GM12878 (cell line): ENCODE data around the gene WWC2. TPM values are rescaled to one million over a fixed set of nuclear protein-coding genes. Genes with fewer than 3 reads are reported as not detected.

Source experiments
- ATAC-seq: fragments of 200-7000 bp; cut with Tn5 transposase; 3 replicates; pipeline ENCODE4 v1.9.1; 2020; ENCODE audit warnings: mild to moderate bottlenecking, moderate library complexity
- BruUV-seq: library from RNA; stranded (reverse); fragments of 400-500 nt; replicated peaks from 2 replicates; lab custom pipeline; 2021; lab: Mats Ljungman, UMichigan
- CTCF ChIA-PET: fragments of 300-600 bp; sonication (Branson Sonifier 250); formaldehyde crosslinking; extraction: SDS; loops from one replicate; lab custom pipeline; 2021; ENCODE audit warnings: inconsistent platforms; lab: Yijun Ruan, JAX
- POLR2A ChIA-PET: fragments of 350-600 bp; formaldehyde crosslinking; extraction: SDS; loops from one replicate; lab custom pipeline; 2021; ENCODE audit warnings: inconsistent platforms; lab: Charles Lee
- RAD21 ChIA-PET: fragments of 300-600 bp; sonication (Branson Sonifier 250); formaldehyde crosslinking; loops from one replicate; lab custom pipeline; 2023; ENCODE audit warnings: antibody characterized with exemption; ENCODE audit not compliant: unreplicated experiment; lab: Charles Lee
- SMC1A ChIA-PET: fragments of 300-600 bp; sonication (Branson Sonifier 250); formaldehyde crosslinking; loops from one replicate; lab custom pipeline; 2023; ENCODE audit not compliant: unreplicated experiment, uncharacterized antibody; lab: Charles Lee
- DNase-seq: peaks from one replicate; pipeline ENCODE4 v3.0.0-alpha.2; 2011; ENCODE audit warnings: low read depth, low spot score
- FAIRE-seq: peaks from 3 replicates; lab custom pipeline; 2011; peaks lifted over from hg19 to GRCh38; lab: Jason Lieb, UNC
- H2AFZ ChIP-seq: 2 replicates; pipeline ENCODE4 v1.6.0; 2011; ENCODE audit warnings: low read depth, low read length, control low read depth; ENCODE audit not compliant: control insufficient read depth
- H3K27ac ChIP-seq: 2 replicates; pipeline ENCODE4 v1.5.1; 2011; ENCODE audit warnings: control low read depth; ENCODE audit not compliant: control insufficient read depth, insufficient read depth
- H3K27me3 ChIP-seq, 2 experiments: replicated peaks in 1 of 2; 2 replicates each; pipeline versions ENCODE4 v1.6.0 to v1.6.1; 2011; ENCODE audit warnings: low read length in 1 of 2; ENCODE audit not compliant: control insufficient read depth in 2 of 2, insufficient read depth in 2 of 2
- H3K36me3 ChIP-seq, 2 experiments: 2 replicates each; pipeline ENCODE4 v1.5.1; 2011; ENCODE audit warnings: low read length in 1 of 2; ENCODE audit not compliant: control insufficient read depth in 2 of 2, insufficient read depth in 2 of 2
- H3K4me1 ChIP-seq: 2 replicates; pipeline ENCODE4 v1.6.1; 2011; ENCODE audit warnings: mild to moderate bottlenecking, low read length, moderate library complexity, mixed read lengths; ENCODE audit not compliant: control insufficient read depth, insufficient read depth
- H3K4me2 ChIP-seq: 2 replicates; pipeline ENCODE4 v1.6.0; 2011; ENCODE audit warnings: control low read depth; ENCODE audit not compliant: control insufficient read depth, insufficient read depth
- H3K4me3 ChIP-seq: fragments of 200-600 bp; sonication (generic); 2 replicates; pipeline ENCODE4 v1.5.1; 2016
- H3K79me2 ChIP-seq: 2 replicates; pipeline ENCODE4 v1.6.0; 2011; ENCODE audit warnings: low read length; ENCODE audit not compliant: control insufficient read depth, insufficient read depth
- H3K9ac ChIP-seq: 2 replicates; pipeline ENCODE4 v1.8.0; 2011; ENCODE audit warnings: low read length, control low read depth, mixed read lengths; ENCODE audit not compliant: control insufficient read depth, insufficient read depth
- H3K9me3 ChIP-seq: replicated peaks from 3 replicates; pipeline ENCODE4 v1.5.1; 2011; ENCODE audit warnings: mild to moderate bottlenecking, low read length; ENCODE audit not compliant: control insufficient read depth, insufficient read depth
- H4K20me1 ChIP-seq: 2 replicates; pipeline ENCODE4 v1.6.0; 2011; ENCODE audit not compliant: control insufficient read depth, insufficient read depth
- BMI1 ChIP-seq: fragments of 450-650 bp; IDR thresholded peaks from 2 replicates; pipeline ENCODE4 v1.6.1; 2016; ENCODE audit warnings: mild to moderate bottlenecking, moderate library complexity, borderline replicate concordance
- GABPA ChIP-seq: IDR thresholded peaks from 2 replicates; pipeline ENCODE4 v1.6.1; 2014; ENCODE audit warnings: antibody characterized with exemption, low read depth, mild to moderate bottlenecking, inconsistent platforms
- HDAC6 ChIP-seq: fragments of 200-600 bp; sonication (generic); IDR thresholded peaks from one replicate; pipeline ENCODE4 v1.8.0; 2017; ENCODE audit warnings: antibody characterized with exemption; ENCODE audit not compliant: unreplicated experiment
- IRF4 ChIP-seq: IDR thresholded peaks from 2 replicates; pipeline ENCODE4 v1.6.1; 2011; ENCODE audit warnings: low read depth, low read length
- PML ChIP-seq: IDR thresholded peaks from 2 replicates; pipeline ENCODE4 v1.6.1; 2012; ENCODE audit warnings: low read length, inconsistent platforms
- POLR2A ChIP-seq: IDR thresholded peaks from 2 replicates; pipeline ENCODE4 v1.6.1; 2011; ENCODE audit warnings: low read depth, mild to moderate bottlenecking, low read length
- SIX5 ChIP-seq: IDR thresholded peaks from 2 replicates; pipeline ENCODE4 v1.6.1; 2011; ENCODE audit warnings: mild to moderate bottlenecking, low read depth, low read length, moderate library complexity; ENCODE audit not compliant: severe bottlenecking
- SPI1 ChIP-seq: IDR thresholded peaks from 2 replicates; pipeline ENCODE4 v1.6.1; 2011; ENCODE audit warnings: low read depth, mild to moderate bottlenecking, low read length, moderate library complexity, borderline replicate concordance; ENCODE audit not compliant: insufficient read depth
- SRF ChIP-seq, 2 experiments: IDR thresholded peaks; 2 replicates each; pipeline ENCODE4 v1.6.1; 2011; ENCODE audit warnings: low read depth in 2 of 2, low read length in 2 of 2, mild to moderate bottlenecking in 1 of 2, moderate library complexity in 1 of 2
- TCF12 ChIP-seq: IDR thresholded peaks from 2 replicates; pipeline ENCODE4 v1.6.1; 2011; ENCODE audit warnings: low read depth, mild to moderate bottlenecking, low read length
- ZNF384 ChIP-seq: IDR thresholded peaks from 2 replicates; pipeline ENCODE4 v1.6.1; 2012; ENCODE audit warnings: low read depth, mild to moderate bottlenecking, low read length, improper control_type of control experiment, borderline replicate concordance
- WGBS: methylation state at CpG from one replicate; pipeline ENCODE4 v1.1.6; 2016; ENCODE audit warnings: low lambda C conversion rate; ENCODE audit not compliant: insufficient replicate concordance, insufficient coverage; ENCODE audit errors: missing lambda C conversion rate; 5-methylcytosine and 5-hydroxymethylcytosine counted together
- in situ Hi-C: fragments of 300-500 bp; cut with MboI; formaldehyde crosslinking; loops from 9 replicates; pipeline ENCODE4 v1.14.3; 2018; ENCODE audit warnings: mixed read lengths
- intact Hi-C: fragments of 100-400 bp; cut with micrococcal nuclease; formaldehyde crosslinking; loops from one replicate; pipeline ENCODE4 v1.14.2; 2022; ENCODE audit not compliant: unreplicated experiment
- polyA plus RNA-seq, 11 experiments: library from polyadenylated mRNA; depleted of rRNA in 4 of 11; unstranded in 6 of 11; stranded (reverse) in 5 of 11; fragments of >200 nt; fragmentation: Nextera tagmentation in 4 of 11; fragmentation: Illumina TruSeq in 1 of 11; extraction: Ambion mirVana in 4 of 11; extraction: Trizol in 1 of 11; gene quantifications; 1 replicate in 1 of 11; 2 replicates in 10 of 11; pipeline versions ENCODE4 v1.2.1 to v1.2.3, GENCODE V29; 2011 to 2016; ENCODE audit warnings: inconsistent platforms in 2 of 11, missing spikeins in 2 of 11, low read depth in 1 of 11
- total RNA-seq, 4 experiments: library from RNA; depleted of rRNA in 3 of 4; stranded (reverse); fragments of >200 nt in 3 of 4; fragmentation: Illumina TruSeq in 1 of 4; extraction: Trizol in 1 of 4; gene quantifications; 2 replicates each; pipeline versions ENCODE4 v1.2.1 to v1.2.3, GENCODE V29; 2013 to 2021
- TF ChIP-seq, protein P1 (sequence below): fragments of 150-350 bp; IDR thresholded peaks from 2 replicates; pipeline ENCODE4 v1.6.1; 2016; ENCODE audit warnings: low read depth, low read length
- TF ChIP-seq, protein P2 (sequence below): fragments of 450-650 bp; IDR thresholded peaks from 2 replicates; pipeline ENCODE4 v1.6.1; 2017; ENCODE audit warnings: antibody characterized with exemption, mild to moderate bottlenecking, moderate library complexity
- TF ChIP-seq, protein P3 (sequence below), 3 experiments: IDR thresholded peaks in 2 of 3; conservative IDR thresholded peaks in 1 of 3; 2 replicates each; pipeline ENCODE4 v1.5.1; 2011; ENCODE audit warnings: low read depth in 3 of 3, low read length in 3 of 3, mild to moderate bottlenecking in 3 of 3, control low read depth in 2 of 3, moderate library complexity in 2 of 3, inconsistent platforms in 1 of 3, mixed read lengths in 1 of 3; ENCODE audit not compliant: control insufficient read depth in 2 of 3, insufficient read depth in 1 of 3; ENCODE audit errors: extremely low read depth in 1 of 3
- TF ChIP-seq, protein P4 (sequence below): IDR thresholded peaks from 2 replicates; pipeline ENCODE4 v1.6.1; 2011; ENCODE audit warnings: borderline replicate concordance, low read depth, mild to moderate bottlenecking, moderate library complexity, mixed read lengths, low read length; ENCODE audit not compliant: insufficient read depth; ENCODE audit errors: extremely low read length

The WWC2 gene
- total and polyA plus RNA-seq, 10 of the 15 experiments (the other 5 are each of a cell fraction or from before 2014, with no cell fraction given), result 0.02 to 0.72 (median 0.06) TPM; not detected in 3

DNA sequence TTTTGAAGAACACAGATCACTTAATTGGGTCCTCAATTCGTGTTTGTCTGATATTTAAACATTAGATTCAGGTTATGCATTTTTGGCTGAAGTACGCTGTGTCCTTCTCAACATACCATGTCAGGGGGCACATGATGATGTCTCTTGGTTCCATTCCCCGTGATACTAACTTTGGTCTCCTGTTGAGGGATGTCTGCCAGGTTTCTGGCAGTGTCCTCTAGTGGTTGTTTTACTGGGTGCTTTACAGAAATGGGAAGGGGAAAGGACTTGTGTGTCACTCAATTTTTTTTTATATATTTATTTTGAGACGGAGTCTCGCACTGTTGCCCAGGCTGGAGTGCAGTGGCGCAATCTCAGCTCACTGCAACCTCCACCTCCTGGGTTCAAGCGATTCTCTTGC lies 58.2 kb downstream of the WWC2 start:
- ATAC-seq (no peak), FAIRE-seq (no peak), DNase-seq (no peak)
- Histone ChIP-seq H3K27me3 (no peaks in the 10 kb centered on the region), H3K27ac (no peak overlapping the region), H3K4me1 (no peaks in the 10 kb centered on the region), H2AFZ (no peak overlapping the region), H3K79me2 (no peaks in the 10 kb centered on the region), H3K9ac (no peak overlapping the region), H4K20me1 (no peaks in the 10 kb centered on the region), H3K9me3 (no peaks in the 10 kb centered on the region), H3K4me2 (no peak overlapping the region), H3K4me3 (no peak overlapping the region), H3K36me3 (no peaks in the 10 kb centered on the region)
- ChIA-PET RAD21 (no interaction called here), POLR2A (no interaction called here), CTCF (no interaction called here), SMC1A (no interaction called here)
- intact Hi-C loops (no loop called here), in situ Hi-C loops (no loop called here)
- WGBS, result 63% methylated on average over 7 of the region's 7 CpGs
- TF ChIP-seq HDAC6 (no peak), ZNF384 (no peak), PML (no peak), TCF12 (no peak), SIX5 (no peak), SRF (IDR thresholded peaks at IDR 0.05; ENCODE audit: low read depth in 2 of 2, low read length in 2 of 2) (no peak), BMI1 (no peak), IRF4 (no peak), GABPA (no peak), SPI1 (no peak), POLR2A (no peak)
- TF ChIP-seq, protein P1, sequence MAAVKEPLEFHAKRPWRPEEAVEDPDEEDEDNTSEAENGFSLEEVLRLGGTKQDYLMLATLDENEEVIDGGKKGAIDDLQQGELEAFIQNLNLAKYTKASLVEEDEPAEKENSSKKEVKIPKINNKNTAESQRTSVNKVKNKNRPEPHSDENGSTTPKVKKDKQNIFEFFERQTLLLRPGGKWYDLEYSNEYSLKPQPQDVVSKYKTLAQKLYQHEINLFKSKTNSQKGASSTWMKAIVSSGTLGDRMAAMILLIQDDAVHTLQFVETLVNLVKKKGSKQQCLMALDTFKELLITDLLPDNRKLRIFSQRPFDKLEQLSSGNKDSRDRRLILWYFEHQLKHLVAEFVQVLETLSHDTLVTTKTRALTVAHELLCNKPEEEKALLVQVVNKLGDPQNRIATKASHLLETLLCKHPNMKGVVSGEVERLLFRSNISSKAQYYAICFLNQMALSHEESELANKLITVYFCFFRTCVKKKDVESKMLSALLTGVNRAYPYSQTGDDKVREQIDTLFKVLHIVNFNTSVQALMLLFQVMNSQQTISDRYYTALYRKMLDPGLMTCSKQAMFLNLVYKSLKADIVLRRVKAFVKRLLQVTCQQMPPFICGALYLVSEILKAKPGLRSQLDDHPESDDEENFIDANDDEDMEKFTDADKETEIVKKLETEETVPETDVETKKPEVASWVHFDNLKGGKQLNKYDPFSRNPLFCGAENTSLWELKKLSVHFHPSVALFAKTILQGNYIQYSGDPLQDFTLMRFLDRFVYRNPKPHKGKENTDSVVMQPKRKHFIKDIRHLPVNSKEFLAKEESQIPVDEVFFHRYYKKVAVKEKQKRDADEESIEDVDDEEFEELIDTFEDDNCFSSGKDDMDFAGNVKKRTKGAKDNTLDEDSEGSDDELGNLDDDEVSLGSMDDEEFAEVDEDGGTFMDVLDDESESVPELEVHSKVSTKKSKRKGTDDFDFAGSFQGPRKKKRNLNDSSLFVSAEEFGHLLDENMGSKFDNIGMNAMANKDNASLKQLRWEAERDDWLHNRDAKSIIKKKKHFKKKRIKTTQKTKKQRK, result no peak
- TF ChIP-seq, protein P2, sequence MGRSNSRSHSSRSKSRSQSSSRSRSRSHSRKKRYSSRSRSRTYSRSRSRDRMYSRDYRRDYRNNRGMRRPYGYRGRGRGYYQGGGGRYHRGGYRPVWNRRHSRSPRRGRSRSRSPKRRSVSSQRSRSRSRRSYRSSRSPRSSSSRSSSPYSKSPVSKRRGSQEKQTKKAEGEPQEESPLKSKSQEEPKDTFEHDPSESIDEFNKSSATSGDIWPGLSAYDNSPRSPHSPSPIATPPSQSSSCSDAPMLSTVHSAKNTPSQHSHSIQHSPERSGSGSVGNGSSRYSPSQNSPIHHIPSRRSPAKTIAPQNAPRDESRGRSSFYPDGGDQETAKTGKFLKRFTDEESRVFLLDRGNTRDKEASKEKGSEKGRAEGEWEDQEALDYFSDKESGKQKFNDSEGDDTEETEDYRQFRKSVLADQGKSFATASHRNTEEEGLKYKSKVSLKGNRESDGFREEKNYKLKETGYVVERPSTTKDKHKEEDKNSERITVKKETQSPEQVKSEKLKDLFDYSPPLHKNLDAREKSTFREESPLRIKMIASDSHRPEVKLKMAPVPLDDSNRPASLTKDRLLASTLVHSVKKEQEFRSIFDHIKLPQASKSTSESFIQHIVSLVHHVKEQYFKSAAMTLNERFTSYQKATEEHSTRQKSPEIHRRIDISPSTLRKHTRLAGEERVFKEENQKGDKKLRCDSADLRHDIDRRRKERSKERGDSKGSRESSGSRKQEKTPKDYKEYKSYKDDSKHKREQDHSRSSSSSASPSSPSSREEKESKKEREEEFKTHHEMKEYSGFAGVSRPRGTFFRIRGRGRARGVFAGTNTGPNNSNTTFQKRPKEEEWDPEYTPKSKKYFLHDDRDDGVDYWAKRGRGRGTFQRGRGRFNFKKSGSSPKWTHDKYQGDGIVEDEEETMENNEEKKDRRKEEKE, result no peak
- TF ChIP-seq, protein P3, sequence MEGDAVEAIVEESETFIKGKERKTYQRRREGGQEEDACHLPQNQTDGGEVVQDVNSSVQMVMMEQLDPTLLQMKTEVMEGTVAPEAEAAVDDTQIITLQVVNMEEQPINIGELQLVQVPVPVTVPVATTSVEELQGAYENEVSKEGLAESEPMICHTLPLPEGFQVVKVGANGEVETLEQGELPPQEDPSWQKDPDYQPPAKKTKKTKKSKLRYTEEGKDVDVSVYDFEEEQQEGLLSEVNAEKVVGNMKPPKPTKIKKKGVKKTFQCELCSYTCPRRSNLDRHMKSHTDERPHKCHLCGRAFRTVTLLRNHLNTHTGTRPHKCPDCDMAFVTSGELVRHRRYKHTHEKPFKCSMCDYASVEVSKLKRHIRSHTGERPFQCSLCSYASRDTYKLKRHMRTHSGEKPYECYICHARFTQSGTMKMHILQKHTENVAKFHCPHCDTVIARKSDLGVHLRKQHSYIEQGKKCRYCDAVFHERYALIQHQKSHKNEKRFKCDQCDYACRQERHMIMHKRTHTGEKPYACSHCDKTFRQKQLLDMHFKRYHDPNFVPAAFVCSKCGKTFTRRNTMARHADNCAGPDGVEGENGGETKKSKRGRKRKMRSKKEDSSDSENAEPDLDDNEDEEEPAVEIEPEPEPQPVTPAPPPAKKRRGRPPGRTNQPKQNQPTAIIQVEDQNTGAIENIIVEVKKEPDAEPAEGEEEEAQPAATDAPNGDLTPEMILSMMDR (IDR thresholded peaks at IDR 0.05 in 2 of 3, conservative IDR thresholded peaks at IDR 0.05 in 1 of 3; ENCODE audit: control insufficient read depth in 2 of 3, extremely low read depth in 1 of 3, insufficient read depth in 1 of 3, low read depth in 3 of 3, low read length in 3 of 3), result no peak
- TF ChIP-seq, protein P4, sequence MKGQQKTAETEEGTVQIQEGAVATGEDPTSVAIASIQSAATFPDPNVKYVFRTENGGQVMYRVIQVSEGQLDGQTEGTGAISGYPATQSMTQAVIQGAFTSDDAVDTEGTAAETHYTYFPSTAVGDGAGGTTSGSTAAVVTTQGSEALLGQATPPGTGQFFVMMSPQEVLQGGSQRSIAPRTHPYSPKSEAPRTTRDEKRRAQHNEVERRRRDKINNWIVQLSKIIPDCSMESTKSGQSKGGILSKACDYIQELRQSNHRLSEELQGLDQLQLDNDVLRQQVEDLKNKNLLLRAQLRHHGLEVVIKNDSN, result no peak
- BruUV-seq, result no TSS peak
